Middle frontal gyrus (tissue), 1 donor: ENCODE measurements around the gene EFCAB6.

Source experiments
- DNase-seq: peaks from one replicate; pipeline ENCODE4 v3.0.0-alpha.2; 2015; ENCODE audit warnings: low spot score; ENCODE audit errors: extremely low spot score

The EFCAB6 gene

GRCh38 chr22:43819421-43819921, 7.4 kb upstream of the EFCAB6 start:
- DNase-seq: no peak

DNA sequence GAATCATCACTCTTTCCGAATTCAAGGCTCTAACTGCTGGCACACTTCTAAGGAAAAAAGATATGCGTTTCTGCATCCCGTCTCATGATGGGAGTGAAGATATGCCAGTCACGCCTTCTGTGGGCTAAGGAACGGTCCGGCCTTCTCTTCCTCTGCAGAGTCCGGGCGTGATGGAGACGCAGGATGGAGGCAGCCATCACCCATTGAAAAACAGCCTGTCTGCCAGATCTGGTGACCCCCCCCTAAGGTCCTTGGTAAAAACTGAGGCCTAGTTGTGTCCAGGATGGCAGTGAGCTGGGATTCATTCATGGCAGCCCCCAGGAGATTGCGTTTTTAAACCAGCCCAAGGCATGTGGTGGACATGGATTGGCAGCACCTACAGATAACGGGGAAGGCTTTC, 6.9 kb upstream of the EFCAB6 start:
- DNase-seq: no peak

GRCh38 chr22:43817402-43817801, 5.3 kb upstream of the EFCAB6 start:
- DNase-seq: no peak

DNA sequence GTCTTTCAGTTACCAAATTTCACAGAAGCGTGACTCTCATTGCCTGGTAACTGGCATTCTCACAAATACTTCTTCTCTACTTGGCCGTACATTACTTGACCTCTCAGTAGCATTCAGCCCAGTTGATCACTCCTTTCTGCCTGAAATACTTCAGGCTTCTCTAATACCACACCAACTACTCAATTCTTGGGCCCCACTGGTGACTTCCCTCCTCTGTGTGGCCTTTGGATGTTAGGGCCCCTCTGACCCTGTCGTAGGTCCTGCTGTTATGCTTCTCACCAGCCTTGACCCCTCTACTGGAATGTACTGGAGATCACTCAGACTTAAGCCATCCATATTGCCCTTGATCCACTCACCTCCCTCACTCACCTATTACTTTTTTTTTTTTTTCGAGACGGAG, 2.2 kb upstream of the EFCAB6 start:
- DNase-seq: no peak

DNA sequence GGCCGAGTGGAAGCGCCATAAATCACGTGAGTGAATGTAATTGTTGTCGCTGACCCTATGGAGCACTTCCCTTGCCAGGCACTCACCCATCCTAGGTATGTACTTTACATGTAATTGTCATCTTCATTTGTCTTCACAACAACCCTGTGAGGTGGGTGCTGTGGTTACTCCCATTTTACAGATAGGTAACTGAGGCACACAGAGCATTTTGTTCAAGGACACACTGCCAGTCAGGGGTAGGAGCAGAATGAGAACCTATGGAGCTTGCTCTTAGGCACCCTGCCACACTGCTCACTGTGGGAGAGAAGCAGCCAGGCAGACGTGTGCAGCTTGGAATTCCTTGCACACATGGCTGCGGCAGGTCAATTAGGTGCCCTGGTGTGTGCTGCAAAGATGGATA, 785 bp upstream of the EFCAB6 start:
- DNase-seq: no peak

DNA sequence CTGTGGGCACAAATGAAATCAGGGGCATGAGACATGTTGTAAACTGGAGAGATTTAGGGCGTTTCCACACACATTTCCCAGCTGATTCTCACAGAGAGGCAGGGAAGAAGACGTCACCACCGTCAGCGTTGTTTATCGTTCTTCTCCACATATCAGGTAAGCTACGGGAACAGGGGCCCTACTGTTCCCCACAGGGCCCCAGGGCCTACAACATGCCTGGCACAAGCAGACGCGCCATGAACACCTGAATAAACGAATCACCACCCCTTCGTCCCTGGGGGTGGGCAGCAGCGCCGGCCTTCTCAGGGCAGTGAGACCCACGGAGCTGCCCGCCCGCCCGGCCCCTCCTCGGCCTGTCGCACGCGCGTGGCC, 342 bp downstream of the EFCAB6 start:
- DNase-seq: no peak

DNA sequence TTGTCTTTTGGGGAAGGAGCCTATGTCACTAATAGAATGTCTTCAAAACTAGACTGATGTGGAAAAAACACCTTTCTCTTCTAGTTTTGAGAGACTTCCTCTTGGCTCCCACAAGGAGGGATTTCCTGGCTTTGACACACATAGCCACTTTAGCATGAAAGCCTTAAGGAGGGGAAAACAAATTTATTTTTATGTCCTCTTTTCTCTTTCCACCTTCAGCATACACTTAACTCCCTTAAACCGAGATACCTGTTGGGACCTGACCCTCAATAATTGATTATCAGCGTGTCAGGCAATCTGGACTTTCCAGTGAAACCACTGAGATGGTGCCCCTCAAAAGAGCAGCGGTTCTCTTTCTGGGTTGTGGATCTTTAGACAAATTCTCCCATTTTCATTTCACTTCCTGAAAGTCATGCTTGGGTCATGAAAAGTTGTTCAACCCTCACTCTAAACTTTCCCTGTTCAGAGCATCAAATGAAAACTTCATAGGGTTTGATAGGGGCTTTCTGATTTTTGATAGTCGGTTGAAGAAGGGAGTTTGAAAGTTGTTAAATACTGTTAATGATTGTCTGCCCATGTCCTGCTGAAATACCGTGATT, 9.1 kb downstream of the EFCAB6 start:
- DNase-seq: no peak

DNA sequence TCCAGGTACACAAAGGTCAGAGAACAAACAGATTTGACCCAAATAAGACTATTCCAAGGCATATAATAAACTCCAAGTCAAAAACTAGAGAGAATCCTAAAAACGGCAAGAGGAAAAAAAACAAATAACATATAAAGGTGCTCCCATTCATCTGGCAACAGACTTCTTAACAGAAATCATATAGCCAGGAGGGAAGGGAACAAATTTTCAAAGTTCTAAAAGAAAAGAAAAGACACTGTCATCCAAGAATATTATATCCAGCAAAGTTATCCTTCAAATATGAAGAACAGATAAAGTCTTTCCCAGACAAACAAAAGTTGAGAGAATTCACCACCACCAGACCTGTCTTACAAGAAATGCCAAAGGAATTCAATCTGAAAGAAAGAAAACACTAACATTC, 11.1 kb downstream of the EFCAB6 start:
- DNase-seq: no peak

DNA sequence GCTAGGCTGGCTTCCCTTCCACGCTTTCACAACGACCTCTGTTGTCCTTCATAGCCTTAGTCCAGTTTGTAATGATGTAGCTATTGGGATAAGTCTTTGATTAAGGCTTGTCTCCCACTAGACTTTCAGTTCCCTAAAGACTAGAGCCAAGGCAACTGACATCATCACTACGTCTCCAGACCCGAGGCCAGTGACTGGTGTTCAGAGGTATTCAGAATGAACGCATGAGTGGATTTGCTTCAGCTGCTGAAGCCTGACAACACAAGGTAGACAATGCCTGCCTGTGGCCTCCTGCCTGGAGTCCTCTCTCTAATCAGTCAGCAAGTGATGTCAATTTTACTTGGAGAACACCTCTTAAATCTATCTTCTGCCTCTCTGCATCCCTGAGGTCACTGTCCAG, 13.6 kb downstream of the EFCAB6 start:
- DNase-seq: no peak

DNA sequence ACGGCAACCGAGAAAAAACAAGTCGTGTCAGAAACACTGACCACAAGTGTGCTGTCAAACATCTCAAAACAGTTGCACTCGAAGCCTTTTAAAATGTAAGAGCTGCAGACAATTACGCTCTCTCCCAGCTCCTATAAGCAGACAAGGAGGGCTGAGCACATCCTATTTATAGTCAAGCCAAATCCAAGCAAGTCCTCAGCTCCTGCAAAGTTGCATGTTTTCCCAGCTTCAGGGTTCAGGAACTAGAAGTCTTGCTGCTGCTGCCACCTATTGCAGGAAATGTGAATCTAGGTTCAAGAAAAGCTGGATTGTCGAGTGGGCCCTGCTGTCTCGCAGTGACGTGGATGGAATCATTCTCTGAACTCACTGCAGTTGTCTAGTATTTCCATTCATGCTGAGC, 15.5 kb downstream of the EFCAB6 start:
- no peak for DNase-seq

DNA sequence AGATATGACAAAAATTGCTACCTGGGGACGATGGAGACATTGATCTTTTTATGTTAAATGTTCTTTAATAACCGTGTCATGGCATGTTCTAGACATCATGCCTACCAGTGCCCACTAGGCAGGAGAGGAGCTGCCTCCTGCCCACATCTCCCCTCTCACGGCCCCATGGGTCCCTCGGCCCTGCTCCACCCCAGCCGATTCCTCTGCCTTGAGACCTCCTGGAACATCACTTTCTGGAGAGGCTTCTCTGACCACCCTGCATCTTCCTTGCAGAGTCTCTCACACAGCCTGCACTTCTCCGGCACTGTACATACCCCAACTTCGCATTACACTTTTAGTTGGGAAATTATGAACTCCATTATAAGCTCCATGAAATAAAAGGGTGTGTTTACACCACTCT, 16.8 kb downstream of the EFCAB6 start:
- DNase-seq: no peak

DNA sequence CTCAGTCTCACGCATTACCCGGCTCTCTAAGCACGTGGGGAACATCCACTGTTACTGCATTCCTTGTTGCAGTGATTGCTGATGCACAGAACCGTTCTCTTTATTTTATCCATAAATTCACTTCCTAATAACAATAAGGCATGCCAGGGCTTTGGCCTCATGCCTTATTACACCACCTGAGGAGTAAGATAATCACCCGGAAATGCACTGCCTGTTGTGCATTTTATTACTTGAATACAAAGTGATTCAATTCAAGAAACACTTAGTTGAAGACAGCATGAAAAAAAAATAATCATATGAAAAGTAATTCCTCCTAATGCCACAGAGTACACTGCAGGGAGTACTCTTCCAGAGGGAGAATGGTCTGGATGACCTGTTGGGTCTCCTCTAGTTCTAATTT, 19.2 kb downstream of the EFCAB6 start:
- DNase-seq: no peak

DNA sequence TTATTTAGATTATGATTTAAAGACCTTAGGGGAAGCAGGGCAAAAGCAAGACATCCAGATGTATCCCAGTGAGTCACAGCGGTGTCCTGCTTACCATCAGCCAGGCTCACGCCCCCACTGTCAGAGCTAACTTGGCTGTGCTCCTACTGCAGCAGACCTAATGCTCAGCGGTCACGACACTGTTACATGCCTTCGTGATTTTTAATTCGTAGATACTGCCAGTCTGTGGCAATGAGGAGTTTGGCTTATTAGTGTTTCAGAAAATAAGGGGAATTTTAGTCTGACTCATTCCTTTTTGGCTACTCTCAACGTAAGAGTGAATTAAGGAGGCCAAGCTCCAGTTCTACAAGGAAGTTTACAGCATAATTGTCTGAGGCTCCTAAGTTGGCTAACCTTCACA, 22.7 kb downstream of the EFCAB6 start:
- DNase-seq: no peak

GRCh38 chr22:43783777-43784176, 28.3 kb downstream of the EFCAB6 start:
- no peak for DNase-seq

DNA sequence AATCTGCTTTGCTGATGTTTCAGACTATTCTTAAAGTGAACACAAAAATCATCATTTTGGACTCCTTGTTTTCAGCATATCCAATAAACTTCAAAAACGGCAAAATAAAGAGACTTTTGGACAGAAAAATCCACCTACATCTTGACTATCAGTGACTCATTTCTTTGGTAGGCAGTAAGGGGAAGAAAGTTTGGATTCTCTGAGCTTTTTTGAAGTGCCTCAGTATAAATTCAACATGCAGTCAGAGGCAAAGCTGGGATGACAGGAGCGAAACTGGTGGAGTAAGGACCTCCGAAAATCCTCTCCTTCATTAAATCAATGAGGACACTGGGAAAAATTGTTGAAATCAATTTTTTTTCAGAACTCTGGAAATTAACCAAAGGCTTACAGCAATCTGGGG, 29.7 kb downstream of the EFCAB6 start:
- no peak for DNase-seq

- DNase-seq: peak; percentile 22
These were observed 34.8 kb downstream of the EFCAB6 start for GRCh38 chr22:43777286-43777685.

GRCh38 chr22:43776081-43776670, 35.9 kb downstream of the EFCAB6 start:
- DNase-seq: no peak

DNA sequence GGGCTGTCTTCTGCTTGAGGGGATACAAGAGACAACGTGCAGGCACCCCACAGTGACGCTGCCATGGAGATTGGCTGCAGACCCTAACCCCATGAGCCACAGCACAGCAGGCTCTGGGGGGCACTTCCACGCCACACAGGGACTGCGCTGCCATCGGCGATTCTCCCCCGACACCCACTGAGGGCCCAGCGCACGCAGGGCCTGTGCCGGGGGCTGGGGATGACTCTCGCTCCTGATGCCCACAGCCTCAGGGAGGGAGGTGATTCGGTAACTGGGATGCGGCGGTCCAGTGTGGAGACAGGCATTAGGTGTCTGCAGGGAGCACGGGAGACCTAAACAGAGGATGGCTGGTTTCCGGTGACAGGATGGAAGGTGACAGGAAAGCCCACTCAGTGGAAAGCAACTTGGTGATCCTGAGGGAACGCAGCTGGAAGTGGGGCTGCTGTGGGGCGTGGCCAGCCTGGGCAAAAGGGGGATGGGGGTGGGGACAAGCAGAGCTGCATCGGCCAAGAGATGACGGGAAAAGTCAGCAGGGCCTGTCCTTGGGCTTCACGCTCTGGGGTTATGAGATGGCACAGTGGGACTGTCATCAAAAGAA, 37.7 kb downstream of the EFCAB6 start:
- DNase-seq: no peak

DNA sequence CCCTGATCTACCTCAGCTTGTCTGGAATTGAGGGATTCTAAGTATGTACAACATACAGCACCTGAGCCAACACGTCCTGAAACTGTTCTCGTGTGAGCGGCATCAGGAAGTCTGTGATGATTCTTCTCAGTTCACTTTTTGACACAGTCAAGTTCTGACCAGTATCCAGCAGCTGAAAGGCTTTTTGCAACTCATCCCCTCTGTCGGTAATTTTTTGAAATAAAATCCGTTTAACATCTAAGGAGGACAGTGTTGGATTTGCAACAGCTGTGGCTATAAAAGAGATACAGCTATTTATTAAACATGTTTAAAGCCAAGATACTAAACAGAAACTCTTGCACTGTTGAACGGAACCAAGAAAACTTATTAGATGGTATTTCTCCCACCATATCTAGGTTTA, 39.3 kb downstream of the EFCAB6 start:
- no peak for DNase-seq

DNA sequence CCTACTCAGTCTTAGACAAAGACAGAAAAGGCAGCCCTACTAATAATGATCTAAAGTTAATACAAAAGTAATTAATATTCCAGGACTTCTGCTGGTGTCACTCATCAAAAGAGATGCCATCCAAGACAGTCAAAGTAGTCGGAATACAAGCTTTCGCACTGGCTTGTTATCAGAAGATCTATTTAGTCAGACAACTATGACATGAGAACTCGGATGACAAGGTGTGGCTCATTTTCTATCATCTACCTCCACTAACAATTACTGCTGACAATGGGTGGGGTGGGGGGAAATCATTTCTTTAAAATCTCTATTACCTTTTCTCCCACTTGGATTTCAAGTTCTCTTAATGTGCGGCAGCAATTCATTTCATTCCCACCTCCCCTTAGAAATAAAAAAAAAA, 56.7 kb downstream of the EFCAB6 start:
- DNase-seq: no peak

- DNase-seq: no peak
These were observed 57.1 kb downstream of the EFCAB6 start for GRCh38 chr22:43755011-43755410.

GRCh38 chr22:43754176-43754575, 57.9 kb downstream of the EFCAB6 start:
- DNase-seq: no peak

- DNase-seq: no peak
These were observed 58.4 kb downstream of the EFCAB6 start for GRCh38 chr22:43753688-43754087.
